Measurements from ENCODE around the gene SYT14. TPM values are rescaled to one million over a fixed set of nuclear protein-coding genes. Genes with fewer than 3 reads are reported as not detected.

SYT14 gene
- total RNA-seq, 1 experiment from 2014 or later, result 12.0 TPM

- TF ChIP-seq NR1H2 (CRISPR knock-in tag; IDR thresholded peaks at IDR 0.05) (no peak), GRHL2 (CRISPR knock-in tag; IDR thresholded peaks at IDR 0.05; ENCODE audit: insufficient replicate concordance, severe bottlenecking) (no peak), ZNF121 (CRISPR knock-in tag; IDR thresholded peaks at IDR 0.05) (0 out of 2 replicates have a peak, but pooled peaks have one; percentile 19), TCF7 (CRISPR knock-in tag; IDR thresholded peaks at IDR 0.05; ENCODE audit: low read depth) (no peak)
- TF ChIP-seq, protein P1, sequence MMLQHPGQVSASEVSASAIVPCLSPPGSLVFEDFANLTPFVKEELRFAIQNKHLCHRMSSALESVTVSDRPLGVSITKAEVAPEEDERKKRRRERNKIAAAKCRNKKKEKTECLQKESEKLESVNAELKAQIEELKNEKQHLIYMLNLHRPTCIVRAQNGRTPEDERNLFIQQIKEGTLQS (CRISPR knock-in tag; conservative IDR thresholded peaks at IDR 0.05), result no peak
- no peak overlapping the region for H3K27ac Mint-ChIP-seq
- H3K4me3 Mint-ChIP-seq, result no peak overlapping the region
- DNase-seq (ENCODE audit: low spot score) (no peak), ATAC-seq (no peak)
- POLR2A ChIA-PET, result interaction anchor here (1.1 kb wide), 1 partner anchor 144 kb away, joined by 3 read pairs; no protein-coding TSS in a partner anchor
- no peaks in the 10 kb centered on the region for H3K36me3 Mint-ChIP-seq
- H3K27me3 Mint-ChIP-seq (ENCODE audit: low read depth), result no peaks in the 10 kb centered on the region
- no peaks in the 10 kb centered on the region for H3K9me3 Mint-ChIP-seq
- CTCF ChIA-PET, result interaction anchor here (1.0 kb wide), 1 partner anchor 38 kb away, joined by 4 read pairs; no protein-coding TSS in a partner anchor
- H3K4me1 Mint-ChIP-seq, result peaks cover 12% of the 10 kb centered on the region
Observed at GRCh38 chr1:210214573-210215409, 276.8 kb downstream of the SYT14 start.

- CTCF ChIA-PET, result no interaction called here
- H3K27ac Mint-ChIP-seq, result no peak overlapping the region
Observed at GRCh38 chr1:210217482-210217881, 279.5 kb downstream of the SYT14 start.

More at GRCh38 chr1:210217482-210217881, 279.5 kb downstream of the SYT14 start:
- DNase-seq (ENCODE audit: low spot score), result no peak
- Mint-ChIP-seq H3K9me3 (no peaks in the 10 kb centered on the region), H3K4me3 (no peak overlapping the region), H3K27me3 (ENCODE audit: low read depth) (no peaks in the 10 kb centered on the region), H3K36me3 (no peaks in the 10 kb centered on the region), H3K4me1 (peaks cover 21% of the 10 kb centered on the region)
- TF ChIP-seq ZNF423 (CRISPR knock-in tag; IDR thresholded peaks at IDR 0.05) (no peak), ZNF138 (CRISPR knock-in tag; conservative IDR thresholded peaks at IDR 0.05) (no peak), E2F1 (CRISPR knock-in tag; IDR thresholded peaks at IDR 0.05) (no peak), PREB (CRISPR knock-in tag; IDR thresholded peaks at IDR 0.05; ENCODE audit: borderline replicate concordance) (no peak), JUN (CRISPR knock-in tag; IDR thresholded peaks at IDR 0.05) (no peak), SP1 (CRISPR knock-in tag; conservative IDR thresholded peaks at IDR 0.05) (no peak), ZSCAN18 (CRISPR knock-in tag; IDR thresholded peaks at IDR 0.05) (no peak), TCF7 (CRISPR knock-in tag; IDR thresholded peaks at IDR 0.05; ENCODE audit: low read depth) (no peak), NFATC4 (CRISPR knock-in tag; IDR thresholded peaks at IDR 0.05) (no peak)
- TF ChIP-seq, protein P2, sequence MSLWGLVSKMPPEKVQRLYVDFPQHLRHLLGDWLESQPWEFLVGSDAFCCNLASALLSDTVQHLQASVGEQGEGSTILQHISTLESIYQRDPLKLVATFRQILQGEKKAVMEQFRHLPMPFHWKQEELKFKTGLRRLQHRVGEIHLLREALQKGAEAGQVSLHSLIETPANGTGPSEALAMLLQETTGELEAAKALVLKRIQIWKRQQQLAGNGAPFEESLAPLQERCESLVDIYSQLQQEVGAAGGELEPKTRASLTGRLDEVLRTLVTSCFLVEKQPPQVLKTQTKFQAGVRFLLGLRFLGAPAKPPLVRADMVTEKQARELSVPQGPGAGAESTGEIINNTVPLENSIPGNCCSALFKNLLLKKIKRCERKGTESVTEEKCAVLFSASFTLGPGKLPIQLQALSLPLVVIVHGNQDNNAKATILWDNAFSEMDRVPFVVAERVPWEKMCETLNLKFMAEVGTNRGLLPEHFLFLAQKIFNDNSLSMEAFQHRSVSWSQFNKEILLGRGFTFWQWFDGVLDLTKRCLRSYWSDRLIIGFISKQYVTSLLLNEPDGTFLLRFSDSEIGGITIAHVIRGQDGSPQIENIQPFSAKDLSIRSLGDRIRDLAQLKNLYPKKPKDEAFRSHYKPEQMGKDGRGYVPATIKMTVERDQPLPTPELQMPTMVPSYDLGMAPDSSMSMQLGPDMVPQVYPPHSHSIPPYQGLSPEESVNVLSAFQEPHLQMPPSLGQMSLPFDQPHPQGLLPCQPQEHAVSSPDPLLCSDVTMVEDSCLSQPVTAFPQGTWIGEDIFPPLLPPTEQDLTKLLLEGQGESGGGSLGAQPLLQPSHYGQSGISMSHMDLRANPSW (CRISPR knock-in tag; conservative IDR thresholded peaks at IDR 0.05; ENCODE audit: low read depth), result no peak
- TF ChIP-seq, protein P3, sequence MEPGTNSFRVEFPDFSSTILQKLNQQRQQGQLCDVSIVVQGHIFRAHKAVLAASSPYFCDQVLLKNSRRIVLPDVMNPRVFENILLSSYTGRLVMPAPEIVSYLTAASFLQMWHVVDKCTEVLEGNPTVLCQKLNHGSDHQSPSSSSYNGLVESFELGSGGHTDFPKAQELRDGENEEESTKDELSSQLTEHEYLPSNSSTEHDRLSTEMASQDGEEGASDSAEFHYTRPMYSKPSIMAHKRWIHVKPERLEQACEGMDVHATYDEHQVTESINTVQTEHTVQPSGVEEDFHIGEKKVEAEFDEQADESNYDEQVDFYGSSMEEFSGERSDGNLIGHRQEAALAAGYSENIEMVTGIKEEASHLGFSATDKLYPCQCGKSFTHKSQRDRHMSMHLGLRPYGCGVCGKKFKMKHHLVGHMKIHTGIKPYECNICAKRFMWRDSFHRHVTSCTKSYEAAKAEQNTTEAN (CRISPR knock-in tag; IDR thresholded peaks at IDR 0.05), result no peak
- POLR2A ChIA-PET, result interaction anchor here (0.6 kb wide), 1 partner anchor 277 kb away, joined by 3 read pairs; no protein-coding TSS in a partner anchor
- no peak for ATAC-seq

Measured in WTC11 (cell line).